ENCODE data around the gene SLC9A8.
A peak's percentile ranks its signal among the peaks of the same experiment; 100 is the strongest.

The SLC9A8 gene

DNA sequence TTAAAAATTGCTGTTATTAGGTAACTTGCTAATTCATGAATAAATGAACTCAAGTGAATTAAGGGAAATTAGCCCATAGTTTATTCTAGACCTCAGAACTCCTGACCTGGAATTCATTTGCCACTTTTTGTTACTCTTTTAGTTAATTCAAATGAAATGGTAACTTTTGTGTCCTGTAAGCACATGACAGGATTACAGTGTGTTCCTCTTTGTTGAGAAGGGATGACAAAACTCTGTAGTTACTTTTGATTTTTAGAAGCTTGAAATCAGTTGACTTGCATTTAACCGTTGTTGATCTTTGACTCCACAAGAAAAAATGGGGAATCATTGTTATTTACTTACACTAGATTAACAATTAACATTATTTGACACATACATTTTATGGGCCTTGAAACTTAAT lies 6.2 kb downstream of the SLC9A8 start:
- no peak for DNase-seq

DNA sequence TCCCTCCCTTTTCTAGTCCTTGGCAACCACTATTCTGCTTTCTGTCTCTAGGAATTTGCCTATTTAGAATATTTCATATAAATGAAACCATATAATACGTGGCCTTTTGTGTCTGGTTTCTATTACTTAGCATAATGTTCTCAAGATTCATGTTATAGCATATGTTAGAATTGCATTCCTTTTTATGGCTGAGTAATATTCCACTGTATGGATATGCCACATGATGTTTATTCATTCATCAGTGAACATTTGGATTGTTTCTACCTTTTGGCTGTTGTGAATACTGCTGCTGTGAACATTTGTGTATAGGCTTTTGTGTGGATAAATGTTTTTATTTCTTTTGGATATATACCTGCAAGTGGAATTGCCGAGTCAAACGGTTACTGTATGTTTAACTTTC lies 7.1 kb downstream of the SLC9A8 start:
- DNase-seq = no peak

DNA sequence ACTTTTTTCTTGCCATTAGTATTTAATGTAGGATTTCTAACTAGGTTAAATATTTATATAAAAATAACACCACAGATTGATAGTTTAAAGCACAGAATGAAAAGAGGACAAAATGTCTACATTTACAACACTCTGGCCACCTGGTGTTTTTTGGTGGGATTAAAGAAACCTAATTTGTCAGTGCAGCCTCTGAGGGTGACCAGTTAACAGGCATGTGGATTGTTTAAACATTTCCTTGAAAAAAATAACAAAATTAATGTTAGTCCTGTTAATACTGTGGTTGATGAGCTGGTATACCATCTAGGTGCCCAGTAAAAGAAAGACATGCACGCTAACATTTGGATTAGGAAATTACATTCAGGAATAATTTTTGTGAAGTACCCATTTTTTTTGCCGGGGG lies 8.8 kb downstream of the SLC9A8 start:
- no peak for DNase-seq

DNA sequence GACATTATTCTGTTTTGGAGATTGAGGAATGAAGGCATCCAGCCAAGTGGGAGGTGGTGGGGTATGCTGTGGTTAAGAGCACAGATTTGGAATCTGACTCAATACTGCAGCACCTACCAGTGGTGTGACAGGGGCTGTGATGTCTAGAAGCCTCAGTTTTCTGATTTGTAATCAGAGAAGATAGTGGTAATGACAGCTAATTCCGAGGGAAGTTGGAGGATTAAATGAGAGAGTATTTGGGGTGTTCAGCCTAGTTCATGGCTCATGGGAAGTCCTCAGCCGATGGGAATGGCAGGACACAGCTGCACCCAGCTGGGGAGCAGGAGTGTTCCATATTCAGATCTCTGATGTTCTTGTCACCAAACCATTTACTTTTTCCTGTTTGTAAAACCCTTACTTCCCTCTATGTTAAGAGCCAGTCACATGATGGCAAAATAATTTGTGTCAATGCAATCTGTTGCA lies 9.3 kb downstream of the SLC9A8 start:
- no peak for DNase-seq

DNA sequence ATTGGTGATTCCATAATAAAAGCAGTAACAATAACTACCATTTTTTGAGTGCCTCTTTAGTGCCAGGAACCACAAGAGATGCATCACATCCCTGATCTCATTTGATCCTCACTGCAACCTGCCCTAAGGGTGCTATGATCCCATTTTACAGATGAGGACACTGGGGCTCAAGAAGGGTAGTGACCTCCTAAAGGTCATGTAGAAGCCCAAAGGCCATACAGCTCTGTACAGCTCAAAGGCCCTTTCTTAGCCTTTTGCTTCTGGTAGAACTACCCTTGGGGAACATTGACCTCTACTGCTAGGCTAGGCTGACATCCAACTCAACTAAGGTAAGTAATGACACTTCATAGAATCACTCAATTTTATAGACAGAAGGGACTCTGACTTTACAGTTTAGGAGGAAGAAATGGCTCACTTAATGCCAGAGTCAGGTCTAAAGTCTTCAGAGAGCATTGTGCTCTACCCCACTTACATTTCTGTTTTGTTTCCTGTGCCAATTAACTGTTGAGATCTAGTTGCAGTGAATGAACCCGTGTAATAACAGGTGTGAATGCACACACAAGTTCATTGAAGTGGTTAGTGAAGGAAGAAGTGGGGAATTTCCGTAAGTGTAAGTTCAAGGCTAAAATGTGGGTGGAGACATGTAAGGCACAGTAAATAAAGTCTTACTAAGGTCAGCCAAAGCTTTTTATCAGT lies 10.7 kb downstream of the SLC9A8 start:
- DNase-seq = no peak

DNA sequence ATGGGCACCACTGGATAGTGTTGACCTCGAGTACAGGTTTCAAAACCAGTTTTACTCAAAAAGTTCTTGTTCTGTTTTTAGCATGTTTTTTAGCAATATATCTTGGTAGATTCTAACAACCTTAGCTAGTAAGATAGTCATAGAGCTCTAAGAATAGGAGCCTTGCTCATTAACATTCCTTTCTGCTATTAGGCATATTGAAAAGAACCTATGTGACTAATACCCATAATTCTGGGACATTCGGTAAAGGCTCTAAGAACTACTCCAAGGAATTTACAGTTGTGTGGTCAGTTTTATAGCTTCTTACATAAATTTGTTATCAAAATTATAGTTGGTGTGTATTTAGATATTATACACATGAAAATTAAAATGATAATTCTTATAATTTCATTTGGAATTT lies 11.6 kb downstream of the SLC9A8 start:
- no peak for DNase-seq

DNA sequence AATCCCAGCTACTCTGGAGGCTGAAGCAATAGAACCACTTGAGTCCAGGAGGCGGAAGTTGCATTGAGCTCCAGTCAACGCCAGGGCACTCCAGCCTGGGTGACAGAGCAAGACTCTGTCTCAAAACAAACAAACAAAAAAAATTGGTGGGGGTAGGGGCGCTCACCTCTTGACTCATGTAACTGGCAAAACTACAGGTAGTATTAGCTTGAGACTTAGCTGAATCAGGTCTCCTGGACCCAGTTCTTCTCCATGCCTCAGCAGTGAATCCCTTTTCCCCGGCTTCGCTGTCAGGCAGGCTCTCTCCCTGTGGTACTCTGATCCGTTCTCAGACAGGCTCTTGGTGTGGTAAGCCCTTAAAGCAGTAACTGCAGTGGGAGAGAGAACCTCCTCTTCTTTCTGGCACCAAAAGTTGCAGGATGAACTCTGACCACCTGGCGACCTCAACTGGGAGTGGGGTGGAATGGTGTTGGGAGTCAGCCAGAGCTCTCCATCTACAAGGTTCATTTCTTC lies 12.9 kb downstream of the SLC9A8 start:
- peak; percentile 79 for DNase-seq

DNA sequence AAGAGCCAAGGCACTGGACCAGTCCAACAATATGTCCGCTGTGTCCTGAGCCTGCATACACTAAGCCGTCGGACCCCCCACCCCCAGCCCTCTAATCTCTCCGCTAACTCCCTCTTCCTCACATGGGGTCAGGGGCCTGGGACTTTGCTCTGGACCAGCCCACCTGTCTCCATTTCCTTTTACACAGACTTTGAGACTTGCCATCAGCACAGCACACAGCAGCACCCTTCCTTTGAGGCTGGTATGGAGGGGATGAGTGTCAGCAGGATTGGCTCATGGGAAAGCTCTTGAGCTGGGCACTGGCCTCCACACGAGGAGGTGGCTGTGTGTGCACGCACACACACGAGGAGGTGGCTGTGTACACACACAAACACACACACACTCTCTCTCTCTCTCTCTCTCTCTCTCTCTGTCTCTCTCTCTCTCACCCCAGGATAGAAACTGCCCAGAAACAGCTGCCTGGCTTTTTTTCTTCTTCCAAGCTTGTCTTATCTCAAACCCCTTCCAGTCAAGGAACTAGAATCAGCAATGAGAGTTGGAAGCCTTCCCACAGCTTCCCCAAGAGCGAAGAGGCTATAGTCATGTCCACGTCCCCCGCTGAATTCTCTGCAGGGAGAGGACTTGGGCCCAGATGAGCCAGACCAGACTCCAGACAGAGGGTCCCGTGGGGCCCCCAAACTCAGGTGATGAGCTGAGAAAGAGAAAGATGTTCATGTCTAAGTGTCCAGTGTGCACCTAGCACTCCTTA lies 18.6 kb downstream of the SLC9A8 start:
- no peak for DNase-seq

DNA sequence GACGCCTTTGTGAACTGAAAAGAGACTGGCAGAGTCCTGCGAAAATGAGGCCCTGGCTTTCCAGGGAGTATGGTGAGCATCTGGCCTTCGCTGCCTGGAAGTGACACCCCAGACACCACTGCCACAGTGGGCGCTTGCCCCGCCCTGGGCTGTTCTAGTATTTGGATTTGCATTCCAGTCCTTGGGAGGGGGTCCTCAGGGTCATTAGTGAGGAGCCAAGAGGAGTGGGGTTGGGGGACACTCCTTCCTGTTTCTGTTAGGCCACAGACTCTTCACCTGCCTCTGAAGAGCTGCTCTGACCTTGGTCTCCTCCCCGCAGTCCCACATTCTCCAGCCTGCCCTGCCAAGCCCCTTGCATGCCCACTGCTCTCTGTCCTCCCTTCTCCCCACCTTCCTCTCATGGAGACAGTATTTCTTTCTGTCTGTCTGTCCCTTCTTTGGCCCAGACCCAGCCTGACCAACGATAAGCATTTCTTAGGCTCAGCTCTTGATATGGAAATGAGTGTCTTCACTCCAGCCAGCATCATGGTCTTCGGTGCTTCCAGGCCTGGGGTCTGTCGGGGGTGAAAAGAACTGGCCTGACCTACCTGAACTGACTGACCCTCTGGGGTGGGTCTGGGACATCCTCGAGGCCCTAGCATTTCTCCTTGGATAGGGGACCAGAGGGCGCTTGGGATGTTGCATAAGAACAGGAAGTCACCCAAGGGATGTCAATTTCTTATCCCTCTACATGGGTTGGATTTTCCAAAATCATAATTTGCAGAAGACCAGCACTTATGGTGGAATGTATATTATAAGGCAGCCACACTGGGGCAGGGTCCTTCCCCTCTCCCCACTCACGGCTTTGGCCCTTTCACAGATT lies 19.4 kb downstream of the SLC9A8 start:
- no peak for DNase-seq

DNA sequence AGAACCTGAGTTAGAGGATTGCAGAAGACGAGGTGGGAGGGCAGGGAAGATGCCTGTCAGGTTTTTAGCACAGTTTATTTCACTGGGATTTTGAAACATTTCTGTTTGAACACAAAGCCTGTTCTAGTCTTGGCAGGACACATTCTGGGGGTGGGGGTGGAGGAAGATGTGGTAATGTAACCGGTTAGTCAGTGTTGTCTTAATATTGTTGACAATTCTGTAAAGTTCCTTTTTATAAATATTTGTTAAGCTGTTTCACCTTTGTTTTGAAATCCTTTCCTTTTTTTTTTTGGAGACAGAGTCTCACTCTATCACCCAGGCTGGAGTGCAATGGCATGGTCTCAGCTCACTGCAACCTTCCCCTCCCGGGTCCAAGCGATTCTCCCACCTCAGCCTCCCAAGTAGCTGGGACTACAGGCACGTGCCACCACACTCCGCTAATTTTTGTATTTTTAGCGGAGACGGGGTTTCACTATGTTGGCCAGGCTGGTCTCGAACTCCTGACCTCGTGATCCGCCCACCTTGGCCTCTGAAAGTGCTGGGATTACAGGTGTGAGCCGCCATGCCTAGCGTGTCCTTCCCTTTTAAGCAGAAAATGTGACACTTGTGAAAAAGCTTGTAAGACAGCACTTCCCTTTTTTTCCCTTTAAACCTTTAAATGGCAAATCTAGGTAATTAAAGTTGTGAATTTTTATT lies 20.2 kb downstream of the SLC9A8 start:
- DNase-seq = no peak

DNA sequence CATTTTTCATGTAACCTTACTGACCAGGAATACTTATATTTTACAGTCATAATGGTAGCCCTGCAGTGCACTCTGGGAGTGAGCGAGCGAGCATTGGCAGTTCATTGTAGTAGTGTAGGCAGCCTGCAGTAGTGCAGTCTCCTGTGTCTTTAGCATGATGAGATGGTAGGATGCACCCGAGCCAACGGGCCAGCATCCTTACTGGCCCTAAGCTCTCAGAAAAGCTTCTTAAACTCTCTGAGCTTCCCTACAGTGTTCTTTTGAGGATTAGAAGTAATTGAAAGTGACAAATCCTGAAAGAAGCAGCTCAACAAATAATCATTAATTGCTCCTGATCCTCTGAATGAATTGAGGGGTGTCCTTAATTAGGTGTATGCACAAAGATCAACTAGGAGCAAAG lies 20.9 kb downstream of the SLC9A8 start:
- no peak for DNase-seq

DNA sequence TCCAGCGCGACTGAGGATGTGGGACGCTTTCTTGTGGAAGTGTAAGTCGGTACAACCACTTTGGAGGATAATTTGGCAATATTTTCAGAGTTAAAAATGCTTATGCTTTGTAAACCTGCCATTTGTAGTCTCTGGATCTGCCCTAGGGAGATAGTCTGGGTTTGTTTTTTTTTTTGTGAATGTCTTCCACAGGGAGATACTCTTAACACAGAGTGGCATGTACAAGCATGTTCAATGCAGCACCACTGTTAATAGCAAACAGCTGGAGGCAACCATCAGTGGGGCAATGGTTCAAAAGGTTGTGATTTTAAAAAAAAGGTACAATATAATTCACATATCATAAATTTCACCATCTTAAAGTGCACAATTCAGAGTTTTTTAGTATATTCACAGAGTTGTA lies 22.4 kb downstream of the SLC9A8 start:
- no peak for DNase-seq

DNA sequence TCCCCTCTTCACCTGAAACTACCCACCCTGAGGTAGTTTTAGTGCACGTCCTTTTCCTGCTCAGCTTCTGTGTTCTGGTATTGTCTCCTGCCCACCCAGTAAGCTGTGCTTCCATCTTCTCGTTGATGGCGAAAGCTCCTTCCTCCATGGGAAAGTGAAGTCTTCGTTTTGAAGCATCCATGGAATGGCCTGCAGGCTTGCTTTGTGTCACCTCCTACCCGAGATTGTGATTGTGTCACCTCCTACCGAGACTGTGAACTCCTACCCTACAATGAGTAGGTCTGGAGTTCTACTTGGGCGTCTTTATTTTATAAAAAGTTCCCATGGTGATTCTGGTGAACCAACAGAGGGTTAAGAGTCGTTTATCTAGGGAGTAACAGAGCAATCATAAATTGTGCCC lies 25.9 kb downstream of the SLC9A8 start:
- DNase-seq = no peak

DNA sequence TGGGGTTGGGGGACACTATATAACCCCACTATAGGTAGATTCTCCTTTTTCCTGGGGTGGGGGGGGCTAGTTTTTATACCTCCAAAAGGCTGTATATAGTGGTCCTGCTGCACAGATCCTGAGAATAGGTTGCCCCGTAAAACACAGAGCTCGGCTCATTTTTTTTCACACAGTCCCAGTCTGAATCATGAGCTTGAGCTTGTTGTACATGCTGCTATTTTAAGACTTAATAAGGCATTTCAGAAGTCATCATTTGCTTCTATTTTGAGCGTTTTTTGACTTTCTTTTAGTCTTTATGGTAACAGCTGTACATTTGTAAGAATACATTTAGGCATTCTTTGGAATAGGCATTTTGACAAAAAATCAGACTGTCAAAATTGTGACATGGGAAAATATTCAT lies 30.5 kb downstream of the SLC9A8 start:
- no peak for DNase-seq

DNA sequence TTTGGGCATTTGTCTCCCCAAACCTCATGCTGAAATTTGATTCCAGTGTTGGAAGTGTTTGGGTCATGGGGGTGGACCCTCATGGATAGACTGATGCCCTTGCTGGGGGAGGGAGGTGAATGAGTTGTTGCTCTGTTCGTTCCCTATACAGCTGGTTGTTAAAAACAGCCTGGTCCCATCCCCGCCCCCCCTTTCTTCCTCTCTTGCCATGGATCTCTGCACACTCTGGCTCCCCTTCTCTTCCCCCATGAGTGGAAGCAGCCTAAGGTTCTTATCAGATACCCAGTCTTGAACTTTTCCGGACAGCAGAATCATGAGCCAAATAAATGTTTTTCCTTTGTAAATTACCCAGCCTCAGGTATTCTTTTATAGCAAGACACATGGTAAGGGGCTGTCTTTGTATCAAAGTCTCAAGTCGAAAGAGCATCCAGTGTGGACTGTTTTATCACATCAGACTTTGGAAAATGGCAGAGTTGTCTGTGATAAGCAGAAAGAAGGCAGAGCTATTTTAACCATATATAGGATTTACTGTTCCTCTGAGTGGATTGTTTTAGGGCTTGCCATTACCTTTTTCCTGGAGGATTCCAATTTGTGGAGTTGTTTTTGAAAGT lies 31.2 kb downstream of the SLC9A8 start:
- no peak for DNase-seq

DNA sequence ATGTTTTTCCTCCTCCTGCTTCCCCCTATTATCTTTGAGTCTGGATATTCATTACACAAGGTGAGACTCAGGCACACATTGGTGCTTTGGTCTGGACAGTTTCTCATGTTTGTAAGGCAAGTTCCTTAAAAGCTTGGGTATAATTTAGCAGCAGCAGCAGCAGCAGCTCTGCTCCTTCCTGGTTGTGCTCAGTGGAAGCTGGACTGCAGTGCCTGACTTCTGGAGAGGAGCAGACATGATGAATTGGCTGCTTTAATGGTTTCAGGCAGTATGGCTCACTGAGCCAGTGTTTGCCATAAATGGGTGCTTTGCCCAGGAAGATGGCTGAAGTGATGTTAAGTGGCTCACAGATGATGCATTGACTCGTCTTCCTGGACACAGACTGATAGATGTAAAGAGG lies 32.4 kb downstream of the SLC9A8 start:
- no peak for DNase-seq

DNA sequence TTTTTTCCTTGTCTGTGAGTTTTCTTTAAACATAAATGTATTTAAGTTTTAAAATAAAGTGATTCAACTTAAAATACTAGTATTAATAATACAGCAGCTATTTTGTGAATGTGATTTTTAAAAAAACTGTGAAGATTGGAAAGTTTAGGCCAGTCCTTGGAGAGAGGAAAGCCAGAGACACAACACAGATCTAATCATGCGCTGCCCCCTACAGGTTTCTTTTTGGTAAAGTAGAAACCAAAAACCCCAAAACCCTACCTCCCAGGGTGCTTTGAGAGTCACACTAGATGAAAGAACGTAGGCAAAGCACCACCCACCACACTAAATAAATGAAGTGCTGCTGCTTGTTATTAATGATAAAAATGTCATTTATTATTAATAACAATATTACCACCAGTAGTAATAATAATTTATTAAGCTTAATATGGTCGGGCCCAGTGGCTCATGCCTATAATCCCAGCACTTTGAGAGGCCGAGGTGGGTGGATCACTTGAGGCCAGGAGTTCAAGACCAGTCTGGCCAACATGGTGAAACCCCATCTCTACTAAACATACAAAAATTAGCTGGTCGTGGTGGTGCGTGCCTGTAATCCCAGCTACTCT lies 33.7 kb downstream of the SLC9A8 start:
- DNase-seq = peak; percentile 51

DNA sequence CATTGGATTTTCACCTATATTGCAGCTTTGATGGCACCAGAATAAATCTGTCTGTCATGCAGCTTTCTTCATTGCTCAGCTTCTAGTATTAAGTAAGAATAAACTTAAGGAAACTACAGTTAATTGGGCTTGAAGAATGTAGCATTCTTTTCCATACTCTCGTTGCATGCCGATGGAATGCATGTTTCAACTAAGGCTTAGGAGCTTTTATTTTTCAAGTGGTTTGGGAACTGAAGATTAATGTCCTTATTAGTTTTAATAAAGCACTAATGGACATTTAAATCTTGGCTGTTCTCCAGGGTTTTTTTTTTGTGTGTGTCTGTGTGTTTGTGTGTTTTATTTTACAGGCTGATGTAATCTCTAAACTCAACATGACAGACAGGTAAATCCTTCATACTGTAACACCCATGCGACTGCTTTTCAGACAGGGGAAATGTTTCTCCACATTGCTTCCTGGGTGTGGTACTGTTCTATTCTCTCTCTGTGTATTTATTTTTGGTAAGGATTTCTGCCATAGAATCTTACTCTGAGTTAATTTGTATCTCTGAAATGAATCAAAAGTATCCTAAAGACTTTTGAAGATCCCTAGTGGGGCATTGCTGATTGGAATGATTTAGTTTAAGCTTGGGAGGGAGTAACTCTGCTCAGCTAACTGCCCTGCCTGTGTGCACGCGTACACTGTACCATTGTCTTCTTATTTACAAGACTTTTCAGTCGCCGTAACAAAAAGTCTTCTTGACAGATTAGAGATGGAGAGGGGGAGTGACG lies 38.0 kb downstream of the SLC9A8 start:
- DNase-seq = no peak

DNA sequence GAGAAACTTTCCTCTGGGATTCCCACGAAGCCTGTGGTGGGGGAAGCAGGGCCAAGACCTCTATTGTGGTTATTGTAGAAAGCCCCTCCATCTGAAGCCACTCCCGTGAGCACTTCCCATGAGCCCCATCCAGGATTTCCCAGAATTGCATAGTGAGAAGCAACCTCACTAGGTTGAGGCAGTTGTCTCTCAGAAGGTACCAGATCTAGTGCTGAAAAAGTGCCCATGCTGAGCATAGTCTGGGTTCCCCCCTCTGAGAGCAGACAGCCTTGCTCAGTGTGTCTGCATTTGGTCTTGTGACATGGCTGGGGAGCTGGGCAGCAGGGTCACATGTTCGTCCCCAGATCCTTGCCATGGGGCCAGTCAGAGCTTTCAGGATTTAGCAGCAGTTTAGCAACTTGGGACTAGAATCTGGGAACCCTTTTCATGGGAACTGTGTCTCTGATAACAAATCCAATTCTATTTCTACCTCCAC lies 38.6 kb downstream of the SLC9A8 start:
- no peak for DNase-seq

DNA sequence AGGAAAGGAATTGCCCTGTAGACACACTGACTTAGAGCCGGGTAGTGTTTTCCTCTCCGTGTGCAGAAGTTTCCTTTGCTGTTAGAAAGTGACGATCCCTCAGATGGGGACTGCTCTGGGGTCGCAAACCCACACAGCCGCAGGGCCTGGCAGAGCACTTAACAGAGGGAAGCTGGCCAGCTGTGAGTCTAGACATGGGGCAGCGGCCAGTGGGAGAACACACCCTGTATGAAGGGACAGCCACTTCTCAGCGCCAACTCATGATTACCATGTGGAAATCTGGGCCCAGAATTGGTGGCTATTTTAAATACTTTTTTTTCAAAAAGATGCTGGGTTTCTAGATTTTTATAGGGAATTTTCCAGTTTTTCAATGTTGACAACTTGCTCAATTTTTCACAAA lies 39.4 kb downstream of the SLC9A8 start:
- DNase-seq = no peak

DNA sequence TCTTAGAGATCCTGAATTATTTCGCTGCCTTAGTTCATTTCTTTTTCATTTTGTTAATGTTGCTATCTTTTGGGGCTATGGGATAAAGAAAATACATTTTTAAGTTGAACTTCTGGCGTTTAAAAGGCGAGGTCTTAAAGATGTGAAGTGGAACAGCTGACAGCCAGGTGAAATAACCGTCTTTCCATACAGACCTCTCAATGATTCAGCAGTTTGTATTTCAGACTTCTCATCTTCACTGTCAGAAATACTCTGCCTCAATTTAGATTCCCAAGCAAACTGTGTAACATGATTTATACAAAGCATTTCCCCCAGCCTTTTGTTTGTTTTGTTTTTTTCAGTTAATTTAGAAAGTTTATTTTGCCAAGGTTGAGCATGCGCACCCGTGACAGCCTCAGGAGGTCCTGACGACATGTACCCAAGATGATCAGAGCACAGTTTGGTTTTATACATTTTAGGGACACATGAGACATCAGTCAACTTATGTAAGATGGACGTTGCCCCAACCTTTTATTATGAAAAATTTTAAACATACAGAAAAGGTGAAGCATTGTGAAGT lies 40.0 kb downstream of the SLC9A8 start:
- DNase-seq = no peak

All from NCI-H1105 (cell line).